Activated T-helper 2 cell treated with anti-CD3 and anti-CD28 coated beads, Interferon-gamma antibody, Interleukin-2, Interleukin-4, amounts not matched to agents 10 μg/mL and 5 μg/mL and 100 μg/mL, durations not matched to agents 14 hours and 24 hours and 36 hours (primary cell): ENCODE measurements around the gene ZC3H4. TPM values are rescaled to one million over a fixed set of nuclear protein-coding genes. Genes with fewer than 3 reads are reported as not detected.

Source experiments
- DNase-seq: peaks from one replicate; pipeline ENCODE4 v3.0.0; 2021; ENCODE audit warnings: low spot score
- H3K27ac Mint-ChIP-seq: one replicate; pipeline ENCODE4 v1.8.0; 2021; ENCODE audit warnings: mixed read lengths
- H3K27me3 Mint-ChIP-seq: one replicate; pipeline ENCODE4 v1.8.0; 2021; ENCODE audit warnings: low read depth, mixed read lengths
- H3K36me3 Mint-ChIP-seq: one replicate; pipeline ENCODE4 v1.8.0; 2021; ENCODE audit warnings: low read depth, mixed read lengths
- H3K4me1 Mint-ChIP-seq: one replicate; pipeline ENCODE4 v1.8.0; 2021; ENCODE audit warnings: low read depth, mixed read lengths
- H3K4me3 Mint-ChIP-seq: one replicate; pipeline ENCODE4 v1.8.0; 2021; ENCODE audit warnings: low read depth, mild to moderate bottlenecking, moderate library complexity, mixed read lengths
- H3K9me3 Mint-ChIP-seq: one replicate; pipeline ENCODE4 v1.8.0; 2021; ENCODE audit warnings: mixed read lengths
- intact Hi-C: fragments of 100-400 bp; cut with micrococcal nuclease; formaldehyde crosslinking; loops from one replicate; pipeline ENCODE4 v1.15.1; 2023
- total RNA-seq: library from RNA; stranded (reverse); gene quantifications from 2 replicates; pipeline ENCODE4 v1.2.3, GENCODE V29; 2022

ZC3H4 gene
- total RNA-seq, 1 donor from 2014 or later = 104 TPM

DNA sequence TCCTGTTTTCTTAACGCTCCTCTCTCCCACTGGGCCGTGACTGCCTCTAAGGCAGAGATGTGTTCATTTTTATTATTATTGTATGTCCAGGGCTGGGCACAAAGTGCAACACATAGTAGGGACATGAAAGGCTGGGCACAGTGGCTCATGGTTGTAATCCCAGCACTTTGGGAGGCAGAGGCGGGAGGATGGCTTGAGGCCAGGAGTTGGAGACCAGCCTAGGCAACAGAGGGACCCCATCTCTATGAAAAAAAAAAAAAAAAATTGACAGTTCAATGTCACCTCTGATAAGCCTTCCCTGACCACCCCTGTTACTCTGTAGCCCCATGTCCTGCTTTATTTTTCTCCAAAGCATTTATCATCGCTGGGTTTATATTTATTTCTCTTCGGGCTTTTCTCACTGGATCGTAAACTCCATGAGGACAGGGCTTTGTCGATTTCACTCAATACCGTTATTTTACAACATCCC is 16.6 kb upstream of the ZC3H4 start:
- Mint-ChIP-seq H3K4me3 (peak overlapping the region; percentile 100), H3K36me3 (peaks cover 44% of the 10 kb centered on the region), H3K27me3 (no peaks in the 10 kb centered on the region), H3K27ac (peak overlapping the region; percentile 97), H3K9me3 (peaks cover 7% of the 10 kb centered on the region), H3K4me1 (peaks cover 41% of the 10 kb centered on the region)
- intact Hi-C loops = loop anchor here (1.0 kb wide), 1 partner anchor 17 kb away; the partner anchor contains the start of gene ZC3H4
- DNase-seq = no peak

DNA sequence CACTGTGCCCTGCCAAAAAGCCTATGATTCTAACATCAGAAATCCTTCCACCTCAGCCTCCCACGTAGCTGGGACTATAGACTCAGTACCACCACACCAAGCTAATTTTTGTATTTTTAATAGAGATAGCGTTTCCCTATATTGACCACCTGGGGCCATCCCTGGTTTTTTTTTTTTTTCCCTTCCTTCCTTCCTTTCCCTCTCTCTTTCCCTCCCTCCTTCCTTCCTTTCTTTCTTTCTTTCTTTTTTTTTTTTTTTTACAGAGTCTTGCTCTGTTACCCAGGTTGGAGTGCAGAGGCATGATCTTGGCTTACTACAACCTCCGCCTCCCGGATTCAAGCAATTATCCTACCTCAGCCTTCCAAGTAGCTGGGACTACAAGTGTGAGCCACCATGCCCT is 16.0 kb upstream of the ZC3H4 start:
- H3K27ac Mint-ChIP-seq = no peak overlapping the region
- H3K36me3 Mint-ChIP-seq = peaks cover 40% of the 10 kb centered on the region
- H3K27me3 Mint-ChIP-seq = no peaks in the 10 kb centered on the region
- H3K4me3 Mint-ChIP-seq = no peak overlapping the region
- H3K9me3 Mint-ChIP-seq = peaks cover 7% of the 10 kb centered on the region
- no peak for DNase-seq
- intact Hi-C loops = loop anchor here (5.0 kb wide), 1 partner anchor 92 kb away; no protein-coding TSS in a partner anchor
- peaks cover 38% of the 10 kb centered on the region for H3K4me1 Mint-ChIP-seq

DNA sequence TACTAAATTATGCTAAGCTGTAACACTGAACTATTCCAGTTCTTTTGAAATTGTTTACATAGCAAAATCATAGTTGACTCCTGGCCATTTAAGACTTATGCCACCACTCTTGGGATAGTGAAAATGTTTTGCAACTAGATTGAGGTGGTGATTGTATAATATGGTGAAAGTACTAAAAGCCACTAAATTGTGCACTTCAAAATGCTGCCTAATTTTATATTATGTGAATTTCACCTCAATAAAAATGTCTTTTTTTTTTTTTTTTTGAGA is 12.0 kb upstream of the ZC3H4 start:
- intact Hi-C loops = loop anchor here (1.0 to 5.0 kb wide), 2 partner anchors 46 to 88 kb away; no protein-coding TSS in a partner anchor
- peaks cover 4% of the 10 kb centered on the region for H3K36me3 Mint-ChIP-seq
- H3K27ac Mint-ChIP-seq = no peak overlapping the region
- no peaks in the 10 kb centered on the region for H3K27me3 Mint-ChIP-seq
- H3K9me3 Mint-ChIP-seq = peaks cover 7% of the 10 kb centered on the region
- no peak for DNase-seq
- H3K4me3 Mint-ChIP-seq = no peak overlapping the region
- H3K4me1 Mint-ChIP-seq = peaks cover 7% of the 10 kb centered on the region

DNA sequence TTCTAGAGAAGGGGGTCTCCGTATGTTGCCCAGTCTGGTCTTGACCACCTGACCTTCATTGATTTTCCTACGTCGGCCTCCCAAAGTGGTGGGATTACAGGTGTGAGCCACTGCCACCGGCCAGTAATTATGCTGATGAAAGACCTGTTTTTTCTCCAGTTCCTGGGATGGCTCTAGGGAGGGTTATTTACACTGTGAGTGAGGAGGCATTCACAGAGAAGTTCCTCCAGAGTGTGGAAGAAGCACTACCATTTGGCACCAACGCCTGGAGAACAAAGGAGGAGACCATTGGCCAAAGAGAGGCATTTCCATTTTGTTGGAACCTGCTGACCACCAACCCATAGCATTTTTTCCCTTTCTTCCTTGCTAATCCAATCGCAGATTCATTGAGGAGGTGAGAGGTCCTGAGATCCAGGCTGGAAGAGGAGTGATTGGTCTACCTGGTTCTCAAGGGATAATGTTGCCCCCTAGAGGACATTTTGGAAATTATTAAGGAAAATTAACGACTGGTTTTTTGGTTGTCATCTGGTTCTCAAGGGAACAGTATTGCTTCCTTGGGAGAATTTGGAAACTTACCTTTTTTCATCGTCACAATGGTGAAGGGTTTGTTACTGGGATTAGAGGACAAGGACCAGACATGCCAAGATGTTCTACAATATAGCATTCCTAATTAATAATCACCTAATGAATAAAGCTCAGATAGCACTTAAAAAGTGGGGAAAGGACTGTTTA is 11.5 kb upstream of the ZC3H4 start:
- H3K4me3 Mint-ChIP-seq = no peak overlapping the region
- H3K4me1 Mint-ChIP-seq = peaks cover 5% of the 10 kb centered on the region
- intact Hi-C loops = loop anchor here (1.0 to 5.0 kb wide), 2 partner anchors 46 to 88 kb away; no protein-coding TSS in a partner anchor
- no peaks in the 10 kb centered on the region for H3K27me3 Mint-ChIP-seq
- H3K27ac Mint-ChIP-seq = no peak overlapping the region
- no peak for DNase-seq
- H3K36me3 Mint-ChIP-seq = no peaks in the 10 kb centered on the region
- peaks cover 2% of the 10 kb centered on the region for H3K9me3 Mint-ChIP-seq

DNA sequence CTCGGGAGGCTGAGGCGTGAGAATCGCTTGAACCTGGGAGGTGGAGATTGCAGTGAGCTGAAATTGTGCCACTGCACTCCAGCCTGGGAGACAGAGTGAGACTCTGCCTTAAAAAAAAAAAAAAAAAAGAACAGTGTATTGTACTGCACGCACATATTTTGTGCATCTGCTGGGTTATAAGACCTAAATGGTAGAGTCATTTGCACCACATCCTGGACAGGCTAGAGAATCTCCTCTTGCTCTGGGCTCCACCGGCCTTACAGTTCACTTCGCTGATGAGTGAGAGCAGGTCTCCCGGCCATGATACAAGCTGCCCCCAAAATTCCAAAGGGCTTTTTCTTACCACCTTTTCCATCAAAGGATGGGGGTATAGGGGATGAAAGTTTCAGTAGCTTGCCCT is 9.8 kb upstream of the ZC3H4 start:
- no peak for DNase-seq
- Mint-ChIP-seq H3K9me3 (no peaks in the 10 kb centered on the region), H3K36me3 (no peaks in the 10 kb centered on the region), H3K4me1 (peaks cover 5% of the 10 kb centered on the region), H3K27me3 (no peaks in the 10 kb centered on the region), H3K4me3 (no peak overlapping the region), H3K27ac (no peak overlapping the region)
- intact Hi-C loops = no loop called here

DNA sequence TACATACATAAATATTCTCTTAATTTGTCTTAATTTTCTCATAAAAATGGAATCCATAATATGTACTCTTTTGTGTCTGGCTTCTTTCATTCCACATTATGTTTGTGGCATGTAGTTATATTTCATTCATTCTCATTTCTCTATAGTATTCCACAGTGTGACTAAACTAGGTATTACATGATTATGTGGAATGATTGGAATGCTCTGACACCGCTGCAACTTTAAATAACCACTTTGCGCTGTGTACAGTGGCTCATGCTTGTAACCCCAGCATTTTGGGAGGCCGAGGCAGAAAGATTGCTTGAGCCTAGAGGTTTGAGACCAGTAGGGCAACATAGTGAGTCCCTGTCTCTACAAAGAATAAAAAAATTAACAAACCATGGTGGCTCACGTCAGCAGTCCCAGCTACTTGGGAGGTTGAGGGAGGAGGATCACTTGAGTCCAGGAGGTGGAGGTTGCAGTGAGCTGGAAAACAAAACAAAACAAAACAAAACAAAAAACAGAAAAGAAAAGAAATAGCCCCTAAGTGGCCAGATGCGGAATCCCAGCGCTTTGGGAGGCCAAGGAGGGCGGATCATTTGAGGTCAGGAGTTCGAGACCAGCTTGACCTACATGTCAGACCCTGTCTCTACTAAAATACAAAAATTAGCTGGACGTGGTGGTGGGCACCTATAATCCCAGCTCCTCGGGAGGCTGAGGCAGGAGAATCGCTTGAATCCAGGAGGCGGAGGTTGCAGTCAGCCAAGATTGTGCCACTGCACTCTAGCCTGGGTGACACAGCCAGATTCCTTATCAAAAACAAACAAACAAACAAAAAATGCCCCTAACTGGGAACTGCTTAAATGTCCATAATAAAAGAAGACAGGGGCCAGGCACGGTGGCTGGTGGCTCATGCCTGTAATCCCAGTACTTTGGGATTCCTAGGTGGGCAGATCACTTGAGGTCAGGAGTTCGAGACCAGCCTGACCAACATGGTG is 9.1 kb upstream of the ZC3H4 start:
- H3K4me3 Mint-ChIP-seq = no peak overlapping the region
- H3K36me3 Mint-ChIP-seq = no peaks in the 10 kb centered on the region
- H3K4me1 Mint-ChIP-seq = peaks cover 5% of the 10 kb centered on the region
- intact Hi-C loops = no loop called here
- H3K27ac Mint-ChIP-seq = no peak overlapping the region
- no peaks in the 10 kb centered on the region for H3K27me3 Mint-ChIP-seq
- no peaks in the 10 kb centered on the region for H3K9me3 Mint-ChIP-seq
- DNase-seq = no peak

DNA sequence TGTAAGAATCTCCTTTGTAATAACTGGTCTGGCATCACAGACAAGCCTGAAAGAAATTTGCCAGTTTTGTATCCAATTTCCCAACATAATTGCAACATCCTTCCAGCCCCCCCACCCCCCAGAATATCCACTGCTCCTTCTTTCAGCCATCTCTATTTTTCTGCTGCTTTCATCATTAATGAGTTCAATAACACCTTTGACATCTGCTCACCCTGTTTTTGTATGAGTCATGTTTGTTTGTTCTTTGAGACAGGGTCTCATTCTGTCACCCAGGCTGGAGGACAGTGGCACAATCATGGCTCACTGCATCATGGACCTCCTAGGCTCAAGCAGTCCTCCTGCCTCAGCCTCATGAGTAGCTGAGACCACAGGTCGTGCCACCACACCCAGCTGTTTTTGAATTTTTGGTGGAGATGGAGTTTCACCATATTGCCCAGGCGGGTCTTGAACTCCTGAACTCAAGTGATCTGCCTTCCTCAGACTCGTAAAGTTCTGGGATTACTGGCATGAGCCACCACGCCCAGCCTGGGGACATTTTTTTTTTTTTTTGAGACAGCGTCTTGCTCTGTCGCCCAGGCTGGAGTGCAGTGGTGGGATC is 7.0 kb upstream of the ZC3H4 start:
- H3K36me3 Mint-ChIP-seq = no peaks in the 10 kb centered on the region
- no peak overlapping the region for H3K4me3 Mint-ChIP-seq
- peaks cover 5% of the 10 kb centered on the region for H3K4me1 Mint-ChIP-seq
- H3K27me3 Mint-ChIP-seq = no peaks in the 10 kb centered on the region
- no peak overlapping the region for H3K27ac Mint-ChIP-seq
- intact Hi-C loops = no loop called here
- no peak for DNase-seq
- no peaks in the 10 kb centered on the region for H3K9me3 Mint-ChIP-seq

DNA sequence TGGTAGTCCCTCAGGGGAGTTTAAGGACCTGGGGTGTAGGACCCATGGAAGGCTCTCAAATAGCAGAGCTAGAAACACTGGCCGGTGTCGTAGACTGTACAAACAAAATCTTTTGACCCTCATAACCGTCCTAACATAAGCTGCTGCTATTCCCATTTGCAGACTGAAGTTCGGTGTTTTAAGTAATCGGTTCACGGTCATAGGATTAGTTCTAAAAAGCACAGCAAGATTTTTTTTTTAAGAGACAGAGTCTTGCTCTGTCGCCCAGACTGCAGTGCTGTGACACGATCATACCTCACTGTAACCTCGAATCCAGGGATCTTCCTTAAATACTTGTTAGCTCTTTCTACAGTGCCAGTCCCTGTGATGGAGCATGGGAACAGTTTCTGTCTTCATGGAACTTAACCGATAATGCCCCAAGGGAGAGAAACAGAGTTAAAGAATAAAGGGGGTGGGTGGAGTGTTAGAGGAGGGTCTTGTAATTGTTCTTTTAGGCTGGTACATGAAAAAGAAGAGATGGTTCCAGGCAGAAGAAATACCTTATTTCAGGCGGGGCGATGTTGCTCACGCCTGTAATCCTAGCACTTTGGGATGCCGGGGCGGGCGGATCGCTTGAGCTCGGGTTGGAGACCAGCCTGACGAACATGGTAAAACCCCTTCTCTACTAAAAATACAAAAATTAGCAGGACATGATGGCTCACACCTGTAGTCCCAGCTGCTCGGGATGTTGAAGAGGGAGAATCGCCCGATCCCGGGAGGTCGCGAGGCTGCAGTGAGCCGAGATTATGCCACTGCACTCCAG is 475 bp upstream of the ZC3H4 start:
- peak overlapping the region; percentile 95 for H3K4me3 Mint-ChIP-seq
- DNase-seq = no peak
- peak overlapping the region; percentile 99 for H3K27ac Mint-ChIP-seq
- H3K27me3 Mint-ChIP-seq = no peaks in the 10 kb centered on the region
- no peaks in the 10 kb centered on the region for H3K9me3 Mint-ChIP-seq
- intact Hi-C loops = loop anchor here (1.0 to 2.0 kb wide), 6 partner anchors 16 to 327 kb away; partner anchors contain the start of genes ARHGAP35, SAE1 and TMEM160
- H3K4me1 Mint-ChIP-seq = peaks cover 18% of the 10 kb centered on the region
- peaks cover 27% of the 10 kb centered on the region for H3K36me3 Mint-ChIP-seq

DNA sequence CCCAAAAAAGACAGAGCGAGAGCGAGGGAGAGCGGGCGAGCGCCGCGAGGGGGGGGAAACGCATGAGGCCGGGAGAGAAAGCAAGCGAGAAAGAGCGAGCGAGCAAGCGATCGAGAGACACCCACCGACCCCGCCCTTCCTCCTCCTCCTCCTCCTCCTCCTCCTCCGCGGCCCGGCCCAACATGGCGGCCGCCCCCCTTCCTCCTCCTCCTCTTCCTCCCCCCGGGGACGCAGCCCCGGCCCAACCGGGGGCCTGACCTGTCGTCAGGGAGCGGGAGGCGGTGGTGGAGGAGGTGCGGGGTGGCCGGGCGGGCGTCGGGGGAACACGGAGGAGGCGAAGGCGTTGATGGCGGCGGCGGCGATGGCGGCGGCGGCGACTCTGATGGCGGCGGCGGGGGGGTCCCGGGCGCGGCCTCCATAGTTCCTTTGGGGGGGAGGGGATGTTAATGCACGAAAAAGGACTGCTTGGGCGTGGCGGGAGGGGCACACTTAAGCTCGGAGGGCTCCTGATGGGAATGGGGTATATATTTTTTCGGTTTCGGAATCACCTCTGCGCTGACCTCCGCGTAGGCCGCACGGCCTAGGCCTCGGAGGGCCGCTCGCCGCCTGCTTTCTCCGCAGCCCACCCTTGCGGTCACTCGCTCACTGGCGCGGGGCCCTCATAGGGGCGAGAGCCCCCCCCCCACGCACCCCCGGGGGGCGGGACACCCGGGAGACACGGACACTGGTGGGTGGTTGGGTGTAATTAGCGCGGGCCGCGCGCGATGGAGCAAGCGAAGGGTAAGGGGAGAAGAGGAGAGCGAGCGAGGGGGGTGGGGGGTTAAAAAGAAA is 1.2 kb downstream of the ZC3H4 start:
- peaks cover 34% of the 10 kb centered on the region for H3K4me1 Mint-ChIP-seq
- peak; percentile 82 for DNase-seq
- H3K9me3 Mint-ChIP-seq = no peaks in the 10 kb centered on the region
- peaks cover 43% of the 10 kb centered on the region for H3K36me3 Mint-ChIP-seq
- peak overlapping the region; percentile 99 for H3K27ac Mint-ChIP-seq
- no peaks in the 10 kb centered on the region for H3K27me3 Mint-ChIP-seq
- peak overlapping the region; percentile 95 for H3K4me3 Mint-ChIP-seq
- intact Hi-C loops = loop anchor here (2.0 kb wide), 4 partner anchors 64 to 326 kb away; partner anchors contain the start of gene TMEM160

DNA sequence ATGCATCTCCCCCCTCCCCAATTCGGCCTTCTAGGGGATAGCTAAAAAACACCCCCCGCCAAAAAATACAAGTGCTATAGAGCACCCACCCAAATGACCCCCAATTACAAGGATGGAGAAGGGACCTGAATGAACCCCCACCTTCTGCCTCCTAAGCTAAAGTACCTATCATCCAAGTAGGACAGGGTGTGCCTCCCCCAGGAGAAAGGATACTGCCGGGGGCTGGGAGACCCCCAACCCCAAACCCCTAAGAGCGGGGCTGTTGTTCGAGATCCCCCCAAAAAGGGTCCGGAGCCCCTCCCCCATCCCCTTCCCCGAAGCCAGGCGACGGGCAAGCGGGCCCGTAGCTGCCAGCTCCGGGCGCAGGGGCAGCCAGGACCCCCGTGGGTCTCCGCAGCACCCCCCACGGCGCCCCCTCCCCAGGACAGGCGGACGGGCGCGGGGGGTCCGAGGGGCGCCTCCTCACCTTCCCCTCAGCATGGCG is 1.9 kb downstream of the ZC3H4 start:
- peak overlapping the region; percentile 95 for H3K4me3 Mint-ChIP-seq
- no peaks in the 10 kb centered on the region for H3K27me3 Mint-ChIP-seq
- peaks cover 41% of the 10 kb centered on the region for H3K4me1 Mint-ChIP-seq
- peaks cover 49% of the 10 kb centered on the region for H3K36me3 Mint-ChIP-seq
- no peaks in the 10 kb centered on the region for H3K9me3 Mint-ChIP-seq
- no peak for DNase-seq
- intact Hi-C loops = loop anchor here (2.0 kb wide), 4 partner anchors 63 to 325 kb away; partner anchors contain the start of gene TMEM160
- H3K27ac Mint-ChIP-seq = peak overlapping the region; percentile 99

DNA sequence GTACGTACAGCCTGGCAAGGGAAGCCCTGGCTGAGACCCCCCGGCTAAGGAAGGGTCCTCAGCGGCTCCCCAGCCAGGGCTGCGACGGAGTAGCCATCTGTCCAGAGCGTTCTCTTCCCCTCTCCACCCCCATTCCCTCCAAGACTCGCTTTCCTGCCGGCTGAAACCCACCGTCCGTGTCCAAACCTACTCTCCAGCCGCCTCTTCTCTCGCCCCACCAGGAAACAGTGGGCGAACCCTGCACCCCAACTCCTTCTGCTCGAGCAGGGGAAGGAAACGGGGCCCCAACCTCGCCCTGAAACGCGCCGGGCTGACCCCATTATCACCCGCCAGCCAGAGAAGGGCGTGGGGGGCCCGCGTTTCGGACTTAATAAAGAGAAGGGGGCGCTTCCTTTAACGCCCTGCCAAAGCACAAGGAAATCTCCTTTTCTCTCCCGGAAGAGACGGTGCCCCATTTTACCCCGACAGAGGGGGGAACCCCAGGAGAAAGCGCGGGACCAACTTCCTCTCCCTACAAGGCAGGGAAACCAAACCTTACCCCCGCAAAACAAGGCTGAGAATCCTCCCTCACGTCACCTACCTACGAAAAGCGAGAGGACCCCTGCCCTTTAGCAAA is 2.5 kb downstream of the ZC3H4 start:
- intact Hi-C loops = no loop called here
- peaks cover 53% of the 10 kb centered on the region for H3K36me3 Mint-ChIP-seq
- peak overlapping the region; percentile 95 for H3K4me3 Mint-ChIP-seq
- H3K4me1 Mint-ChIP-seq = peaks cover 47% of the 10 kb centered on the region
- DNase-seq = peak; percentile 32
- H3K27ac Mint-ChIP-seq = peak overlapping the region; percentile 99
- H3K27me3 Mint-ChIP-seq = no peaks in the 10 kb centered on the region
- H3K9me3 Mint-ChIP-seq = no peaks in the 10 kb centered on the region
